Chondrocyte (in vitro differentiated cells): ENCODE measurements around the gene PRLR. TPM values are rescaled to one million over a fixed set of nuclear protein-coding genes. Genes with fewer than 3 reads are reported as not detected.

Source experiments
- DNase-seq: peaks from one replicate; pipeline ENCODE4 v3.0.0; 2021; ENCODE audit warnings: mixed read lengths, low spot score
- H3K27ac Mint-ChIP-seq: one replicate; pipeline ENCODE4 v1.8.0; 2021; ENCODE audit warnings: mild to moderate bottlenecking, moderate library complexity, mixed read lengths; ENCODE audit not compliant: unreplicated experiment
- H3K27me3 Mint-ChIP-seq: 2 replicates; pipeline ENCODE4 v1.8.0; 2021; ENCODE audit warnings: low read depth, mixed read lengths
- H3K36me3 Mint-ChIP-seq: 2 replicates; pipeline ENCODE4 v1.8.0; 2021; ENCODE audit warnings: low read depth, mixed read lengths
- H3K4me1 Mint-ChIP-seq: 2 replicates; pipeline ENCODE4 v1.8.0; 2021; ENCODE audit warnings: low read depth, mild to moderate bottlenecking, mixed read lengths
- H3K4me3 Mint-ChIP-seq: one replicate; pipeline ENCODE4 v1.8.0; 2021; ENCODE audit warnings: mild to moderate bottlenecking, moderate library complexity, mixed read lengths; ENCODE audit not compliant: unreplicated experiment
- H3K9me3 Mint-ChIP-seq: 2 replicates; pipeline ENCODE4 v1.8.0; 2021; ENCODE audit warnings: low read depth, mixed read lengths
- total RNA-seq: library from RNA; stranded (reverse); gene quantifications from 3 replicates; pipeline ENCODE4 v1.2.1, GENCODE V29; 2021
- TF ChIP-seq, protein P1 (sequence below): fragments of 200-600 bp; sonication (generic); IDR thresholded peaks from 2 replicates; pipeline ENCODE4 v1.5.0; 2021; ENCODE audit warnings: antibody characterized with exemption, mild to moderate bottlenecking, moderate library complexity

Gene PRLR
- total RNA-seq, 1 donor from 2014 or later: 0.05 TPM

DNA sequence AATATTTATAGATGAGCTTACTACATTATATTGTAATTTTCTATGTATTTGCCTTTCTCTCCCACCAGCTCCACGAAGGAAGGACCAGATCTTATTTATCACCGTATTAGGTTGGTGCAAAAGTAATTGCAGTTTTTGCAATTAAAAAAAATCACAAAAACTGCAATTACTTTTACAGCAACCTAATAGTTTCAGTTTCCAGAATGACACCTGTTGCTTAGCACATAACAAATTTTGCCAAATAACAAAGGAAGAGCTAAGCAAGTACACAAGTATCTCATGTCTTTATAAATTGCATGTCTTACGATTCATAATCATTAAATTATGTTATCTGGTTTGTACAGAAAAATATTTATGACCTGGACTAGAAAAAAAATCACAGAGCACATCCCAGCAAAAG is 228.4 kb downstream of the PRLR start:
- Mint-ChIP-seq H3K27ac (no peak overlapping the region), H3K27me3 (peaks cover 52% of the 10 kb centered on the region), H3K4me3 (no peak overlapping the region), H3K4me1 (no peaks in the 10 kb centered on the region), H3K36me3 (no peaks in the 10 kb centered on the region), H3K9me3 (no peaks in the 10 kb centered on the region)
- no peak for DNase-seq
- TF ChIP-seq, protein P1, sequence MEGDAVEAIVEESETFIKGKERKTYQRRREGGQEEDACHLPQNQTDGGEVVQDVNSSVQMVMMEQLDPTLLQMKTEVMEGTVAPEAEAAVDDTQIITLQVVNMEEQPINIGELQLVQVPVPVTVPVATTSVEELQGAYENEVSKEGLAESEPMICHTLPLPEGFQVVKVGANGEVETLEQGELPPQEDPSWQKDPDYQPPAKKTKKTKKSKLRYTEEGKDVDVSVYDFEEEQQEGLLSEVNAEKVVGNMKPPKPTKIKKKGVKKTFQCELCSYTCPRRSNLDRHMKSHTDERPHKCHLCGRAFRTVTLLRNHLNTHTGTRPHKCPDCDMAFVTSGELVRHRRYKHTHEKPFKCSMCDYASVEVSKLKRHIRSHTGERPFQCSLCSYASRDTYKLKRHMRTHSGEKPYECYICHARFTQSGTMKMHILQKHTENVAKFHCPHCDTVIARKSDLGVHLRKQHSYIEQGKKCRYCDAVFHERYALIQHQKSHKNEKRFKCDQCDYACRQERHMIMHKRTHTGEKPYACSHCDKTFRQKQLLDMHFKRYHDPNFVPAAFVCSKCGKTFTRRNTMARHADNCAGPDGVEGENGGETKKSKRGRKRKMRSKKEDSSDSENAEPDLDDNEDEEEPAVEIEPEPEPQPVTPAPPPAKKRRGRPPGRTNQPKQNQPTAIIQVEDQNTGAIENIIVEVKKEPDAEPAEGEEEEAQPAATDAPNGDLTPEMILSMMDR: no peak

Other genes starting within 250 kb of the PRLR start
- not detected in 3 replicates for gene AGXT2, start 182.5 kb downstream of the PRLR start, total RNA-seq